HG02970 (cell line): ENCODE results near the gene CAV1.

Experiments used
- ATAC-seq: cut with Tn5 transposase; IDR thresholded peaks from one replicate; pipeline ENCODE4 v1.9.1; 2021; ENCODE audit warnings: mild to moderate bottlenecking, moderate library complexity, moderate number of reproducible peaks; ENCODE audit not compliant: unreplicated experiment, low FRiP score

The CAV1 gene

DNA sequence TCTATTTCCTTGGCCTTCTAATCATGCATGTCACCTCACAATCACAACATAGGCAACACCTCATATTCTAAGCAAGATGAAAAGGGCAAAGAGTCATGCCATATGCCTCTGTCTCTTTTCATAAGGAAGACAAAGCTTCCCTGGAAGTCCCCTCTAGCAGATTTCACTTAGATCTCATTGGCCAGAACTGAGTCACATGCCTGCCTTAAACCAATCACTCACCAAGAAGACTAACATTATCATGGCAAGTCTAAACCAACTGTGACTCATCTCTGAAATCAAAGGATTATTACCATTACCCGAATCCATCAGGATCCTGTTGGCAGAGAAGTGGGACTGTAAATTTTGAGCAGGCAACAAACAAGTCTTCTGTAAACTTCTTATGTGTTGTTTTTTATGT, 27.8 kb downstream of the CAV1 start:
- ATAC-seq, result no peak

DNA sequence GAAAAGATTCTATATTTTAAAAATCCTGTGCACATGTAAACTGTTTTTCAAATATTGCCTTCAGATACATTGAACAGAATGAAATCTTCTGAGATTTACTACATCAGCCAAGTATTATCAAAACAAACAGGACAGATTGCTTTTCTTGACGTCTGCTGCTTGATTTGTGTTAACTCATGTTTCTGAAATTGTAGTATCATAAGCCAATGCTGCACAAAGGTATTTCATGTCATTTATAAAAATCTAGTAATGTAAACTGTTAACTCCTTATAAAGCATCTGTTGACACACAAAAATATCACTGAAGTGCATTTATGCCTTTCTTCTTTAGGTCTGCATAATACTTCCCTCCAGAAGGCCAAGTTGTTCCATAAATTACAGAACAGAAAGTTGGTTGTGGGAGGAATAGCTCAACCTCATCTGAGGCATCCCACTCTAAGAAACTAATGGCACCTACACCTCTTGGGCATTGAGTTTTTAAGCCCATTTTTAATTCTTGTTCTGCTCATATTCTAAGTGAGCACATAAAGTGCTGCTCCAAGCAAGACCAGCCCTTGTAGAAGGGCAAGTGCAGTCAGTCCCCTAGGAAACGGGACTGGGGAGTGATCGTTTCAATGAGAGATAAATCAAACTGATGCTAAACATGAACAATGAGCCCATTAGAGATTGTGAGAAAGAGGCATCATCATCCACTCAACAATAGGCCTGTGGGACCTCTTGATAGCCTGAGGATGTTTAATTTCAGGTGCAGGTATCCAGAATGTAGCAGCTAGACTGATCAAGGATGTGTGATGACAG, 28.5 kb downstream of the CAV1 start:
- ATAC-seq, result no peak

DNA sequence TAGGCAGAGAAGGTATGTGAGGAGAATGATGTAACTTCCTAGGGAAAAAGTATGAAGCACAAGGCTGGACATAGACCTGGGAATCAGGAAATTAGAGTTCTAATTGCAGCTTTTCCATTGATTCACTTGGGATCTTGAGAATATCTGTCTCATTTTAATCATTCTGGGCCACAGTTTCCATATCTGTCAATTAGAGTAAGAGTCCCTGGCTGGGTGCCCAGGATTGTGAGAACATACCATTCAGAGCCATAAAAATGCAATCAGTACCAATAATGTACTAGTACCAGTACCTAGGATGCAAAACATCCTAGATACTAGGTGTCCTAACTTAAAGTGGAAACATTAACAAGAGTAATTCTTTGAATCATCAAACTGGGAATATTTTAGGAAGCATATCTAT, 29.6 kb downstream of the CAV1 start:
- no peak for ATAC-seq

DNA sequence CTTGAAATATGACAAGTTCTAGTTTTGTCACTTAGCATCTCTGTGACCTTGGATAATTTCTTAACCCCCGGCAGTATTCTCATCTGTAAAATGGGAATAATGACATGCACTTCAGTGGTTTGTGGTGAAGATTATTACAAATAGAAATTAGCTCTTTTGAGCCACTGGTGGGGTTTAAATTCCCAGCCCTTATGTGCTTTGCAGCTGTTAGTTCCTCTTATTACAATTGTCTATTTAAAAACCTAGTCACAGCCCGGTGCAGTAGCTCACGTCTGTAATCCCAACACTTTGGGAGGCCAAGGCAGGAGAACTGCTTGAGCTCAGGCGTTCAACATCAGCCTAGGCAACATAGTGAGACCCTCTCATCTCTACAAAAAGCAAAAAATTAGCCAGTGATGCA, 30.1 kb downstream of the CAV1 start:
- no peak for ATAC-seq

DNA sequence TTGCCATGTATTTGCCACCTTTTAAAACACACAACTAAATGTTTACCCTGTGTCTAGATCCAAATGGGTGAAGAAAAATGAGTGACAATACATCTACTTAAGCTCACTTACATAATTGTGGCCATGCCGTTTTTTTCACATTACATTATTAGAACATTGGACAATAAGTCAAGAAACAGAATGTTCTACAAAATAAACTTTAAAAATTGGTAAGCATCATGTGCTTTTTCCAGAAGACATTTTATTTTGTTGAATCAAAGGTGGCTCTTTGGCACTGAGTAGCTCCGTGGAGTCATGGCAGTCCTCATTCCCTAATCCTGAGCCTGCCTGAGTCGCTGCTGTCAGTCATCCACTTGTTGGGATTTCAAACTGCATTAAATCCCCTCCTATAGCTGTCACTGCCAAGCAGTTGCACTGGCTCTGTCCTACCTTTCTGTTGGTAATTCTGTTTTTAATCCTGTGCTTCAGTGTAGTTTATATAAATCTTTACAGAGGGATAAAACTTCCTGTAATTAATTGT, 32.3 kb downstream of the CAV1 start:
- ATAC-seq, result no peak

DNA sequence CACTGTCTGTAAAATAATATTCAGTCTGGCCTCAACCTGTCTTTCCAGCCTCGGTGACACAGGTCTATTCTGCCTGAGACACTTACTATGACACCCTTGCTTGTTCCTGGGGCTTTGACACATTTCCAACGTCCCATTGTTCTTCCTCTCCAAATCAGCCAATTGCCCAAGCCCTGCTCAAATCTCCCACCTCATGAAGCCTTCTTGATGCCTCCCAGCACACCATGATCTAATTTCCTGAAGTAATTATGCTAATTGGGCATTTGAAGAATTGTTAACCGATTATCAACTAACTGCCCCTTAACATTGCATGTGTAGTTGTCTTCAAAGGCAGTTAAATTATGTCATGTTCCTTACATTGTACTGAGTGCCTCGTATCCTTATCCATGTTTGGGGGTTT, 33.1 kb downstream of the CAV1 start:
- no peak for ATAC-seq

DNA sequence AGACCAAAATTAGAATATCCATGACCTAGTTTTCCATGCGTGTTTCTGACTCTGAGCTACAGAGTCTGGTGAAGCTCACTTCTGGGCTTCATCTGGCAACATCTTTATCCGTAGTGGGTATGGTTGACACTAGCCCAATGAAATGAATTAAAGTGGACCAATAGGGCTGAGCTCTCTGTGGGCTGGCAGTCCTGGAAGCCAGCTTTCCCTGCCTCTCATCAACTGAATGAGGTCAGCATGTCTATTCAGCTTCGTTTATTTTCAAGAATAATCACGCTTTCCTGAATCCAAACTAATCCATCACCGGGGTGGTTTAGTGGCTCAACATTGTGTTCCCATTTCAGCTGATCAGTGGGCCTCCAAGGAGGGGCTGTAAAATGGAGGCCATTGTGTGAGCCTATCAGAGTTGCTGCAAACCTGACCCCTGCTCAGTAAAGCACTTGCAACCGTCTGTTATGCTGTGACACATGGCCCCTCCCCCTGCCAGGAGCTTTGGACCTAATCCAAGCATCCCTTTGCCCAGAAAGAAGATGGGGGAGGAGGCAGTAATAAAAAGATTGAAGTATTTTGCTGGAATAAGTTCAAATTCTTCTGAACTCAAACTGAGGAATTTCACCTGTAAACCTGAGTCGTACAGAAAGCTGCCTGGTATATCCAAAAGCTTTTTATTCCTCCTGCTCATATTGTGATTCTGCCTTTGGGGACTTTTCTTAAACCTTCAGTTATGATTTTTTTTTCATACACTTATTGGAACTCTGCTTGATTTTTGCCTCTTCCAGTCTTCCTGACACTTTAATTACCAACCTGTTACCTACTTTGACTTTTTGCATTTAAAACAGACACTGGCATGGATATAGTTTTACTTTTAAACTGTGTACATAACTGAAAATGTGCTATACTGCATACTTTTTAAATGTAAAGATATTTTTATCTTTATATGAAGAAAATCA, 35.5 kb downstream of the CAV1 start:
- no peak for ATAC-seq

DNA sequence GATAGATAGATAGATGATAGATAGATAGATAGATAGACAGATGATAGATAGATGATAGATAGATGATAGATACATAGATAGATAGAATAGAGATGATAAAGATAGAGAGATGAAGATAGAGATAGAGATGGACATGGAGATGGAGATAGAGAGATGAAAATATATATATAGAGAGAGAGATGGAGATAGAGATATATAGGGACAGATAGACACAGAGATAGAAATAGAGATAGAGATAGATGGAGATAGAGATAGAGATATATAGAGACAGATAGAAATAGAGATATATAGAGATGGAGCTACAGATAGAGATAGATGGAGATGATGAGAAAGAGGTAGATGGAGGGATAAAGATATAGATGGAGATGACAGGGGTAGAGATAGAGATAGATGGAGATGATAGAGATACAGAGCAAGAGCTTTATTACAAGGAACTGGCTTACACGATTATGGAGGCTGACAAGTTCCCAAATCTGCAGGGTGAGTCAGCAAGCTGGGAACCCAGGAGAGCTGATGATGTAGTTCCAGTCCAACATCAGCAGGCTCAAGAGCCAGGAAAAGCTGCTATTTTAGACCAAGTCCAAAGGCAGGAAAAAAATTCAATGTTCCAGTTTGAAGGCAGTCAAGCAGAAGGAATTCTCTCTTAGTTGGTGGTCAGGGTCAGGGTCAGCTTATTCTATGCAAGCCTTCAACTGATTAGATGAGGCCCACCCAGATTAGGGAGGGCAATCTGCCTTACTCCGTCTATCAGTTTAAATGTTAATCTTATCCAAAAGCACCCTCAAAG, 37.1 kb downstream of the CAV1 start:
- no peak for ATAC-seq

DNA sequence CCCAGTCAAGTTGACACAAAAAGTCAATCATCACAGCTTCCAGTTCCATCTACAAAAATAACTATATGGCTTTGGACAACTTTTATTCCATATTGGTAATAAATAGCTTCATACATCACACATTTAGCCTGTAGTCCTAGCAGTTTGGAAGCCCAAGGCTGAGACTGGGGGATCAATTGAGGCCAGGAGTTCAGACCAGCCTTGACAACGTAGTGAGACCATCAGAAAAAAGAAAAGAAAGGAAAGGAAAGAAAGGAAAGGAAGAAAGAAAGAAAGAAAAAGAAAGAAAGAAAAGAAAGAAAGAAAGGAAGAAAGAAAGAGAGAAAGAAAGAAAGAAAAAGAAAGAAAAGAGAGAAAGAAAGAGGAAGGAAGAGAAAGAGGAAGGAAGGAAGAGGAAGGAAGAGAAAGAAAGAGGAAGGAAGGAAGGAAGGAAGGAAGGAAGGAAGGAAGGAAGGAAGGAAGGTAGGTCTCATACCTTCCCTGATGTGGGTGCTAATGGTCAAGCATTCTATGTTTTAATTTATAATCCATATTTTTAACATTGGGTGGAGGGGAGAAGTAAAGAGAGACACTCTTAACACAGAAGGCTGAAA, 37.8 kb downstream of the CAV1 start:
- ATAC-seq, result no peak

DNA sequence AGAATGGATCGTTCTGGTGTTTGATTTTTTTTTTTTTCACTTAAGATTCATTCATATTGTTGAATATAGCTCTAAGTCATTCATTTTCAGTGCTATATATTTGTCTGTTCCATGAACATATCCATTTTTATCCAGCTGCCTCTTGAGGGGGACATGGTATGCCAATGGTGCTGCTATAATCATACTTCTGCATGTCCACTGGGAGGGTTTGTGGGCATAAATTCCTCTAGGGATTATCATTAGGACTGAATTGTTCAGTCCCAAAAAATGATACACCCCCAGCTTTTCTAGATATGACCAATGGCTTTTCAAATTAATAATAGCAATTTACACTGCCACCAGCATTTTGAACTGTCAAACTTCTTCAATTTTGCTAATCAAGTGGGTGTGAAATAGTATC, 41.1 kb downstream of the CAV1 start:
- no peak for ATAC-seq

DNA sequence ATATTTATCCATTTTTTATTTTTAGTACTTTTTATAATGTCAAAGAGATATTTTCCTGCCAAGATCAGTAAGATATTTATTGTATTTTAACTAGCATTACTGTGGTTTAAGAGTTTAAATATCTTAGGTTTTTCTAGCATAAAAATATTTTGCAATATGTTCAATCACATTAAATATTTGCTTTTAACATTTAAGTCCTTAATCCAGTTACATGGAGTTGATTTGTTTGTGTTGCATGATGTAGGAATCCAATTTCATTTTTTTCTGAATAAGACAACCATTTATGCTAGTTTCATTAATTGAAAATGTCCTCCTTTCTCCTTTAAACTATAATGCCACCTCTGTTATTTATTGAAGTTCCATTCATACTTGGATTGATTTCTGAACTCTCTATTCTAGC, 41.8 kb downstream of the CAV1 start:
- no peak for ATAC-seq

DNA sequence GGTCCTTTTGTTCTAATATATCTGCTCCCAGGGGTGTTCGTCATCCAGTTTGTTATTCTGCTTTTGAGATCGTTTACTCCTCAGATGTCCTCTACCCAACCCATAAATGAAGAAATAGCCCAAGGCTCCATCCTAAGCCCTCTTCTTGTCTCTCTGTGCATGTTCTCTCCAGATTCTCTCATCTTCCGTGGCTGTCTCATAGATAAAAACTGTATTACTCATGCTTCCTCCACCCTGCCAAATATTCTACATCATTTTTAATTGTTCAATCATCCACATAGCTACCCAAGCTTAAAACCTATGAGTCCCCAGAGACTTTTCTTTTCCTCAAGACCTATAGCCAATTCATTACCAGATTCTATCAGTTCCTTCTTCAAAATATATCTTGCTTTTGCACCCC, 44.9 kb downstream of the CAV1 start:
- no peak for ATAC-seq

DNA sequence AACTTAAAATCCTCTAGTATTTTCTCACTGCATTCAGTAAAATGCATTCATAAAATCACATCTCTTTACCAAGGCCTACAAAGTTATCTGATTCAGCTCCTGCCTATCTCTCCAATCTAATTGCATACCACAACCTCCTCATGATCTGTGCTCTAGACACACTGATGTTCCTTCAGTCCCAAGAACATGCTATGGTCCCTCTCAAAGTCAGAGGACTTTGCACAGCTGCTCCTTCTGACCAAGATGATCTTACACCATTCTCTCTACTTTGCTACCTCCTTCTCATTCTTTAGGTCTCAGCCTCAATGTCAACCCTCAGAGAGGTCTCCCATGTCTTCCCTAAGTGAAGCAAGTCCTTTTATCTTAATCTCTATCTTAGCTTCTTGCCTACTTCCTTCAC, 45.5 kb downstream of the CAV1 start:
- no peak for ATAC-seq

DNA sequence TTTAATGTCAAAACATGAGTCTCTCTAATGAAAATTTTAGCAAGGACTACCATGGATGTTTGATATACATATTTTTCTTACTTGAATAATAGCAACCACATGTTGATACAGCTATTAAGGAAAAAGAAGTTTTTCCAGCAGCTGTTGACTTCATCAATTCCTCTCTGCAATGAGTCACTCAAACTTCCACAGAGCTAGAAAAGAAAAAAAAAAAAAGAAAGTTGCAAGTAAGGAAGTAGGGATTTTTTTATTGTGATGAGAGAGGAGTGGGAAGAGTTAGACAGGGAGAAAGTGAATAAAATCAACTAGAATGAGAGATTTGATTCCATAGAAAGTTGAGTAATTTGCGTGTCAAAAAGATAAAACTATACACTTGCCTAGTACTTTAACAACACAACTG, 46.2 kb downstream of the CAV1 start:
- no peak for ATAC-seq

DNA sequence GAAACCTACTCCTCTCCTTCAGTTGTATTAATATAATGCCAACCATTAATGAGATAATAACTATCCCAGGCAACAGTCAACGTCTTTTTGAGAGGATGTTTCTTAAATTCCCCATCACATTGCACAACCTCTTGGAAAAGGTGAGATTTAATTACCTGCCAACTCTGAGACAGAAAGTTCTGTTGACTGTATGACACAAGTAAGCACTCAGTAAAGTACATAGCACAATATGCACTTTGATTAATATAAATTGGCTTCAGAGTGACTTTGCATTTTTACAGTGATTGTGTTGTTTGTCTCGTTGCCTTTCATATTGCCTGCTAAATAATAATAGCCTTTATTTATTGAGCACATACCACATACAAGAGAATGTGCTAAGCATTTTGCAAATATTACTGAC, 46.7 kb downstream of the CAV1 start:
- ATAC-seq, result no peak

DNA sequence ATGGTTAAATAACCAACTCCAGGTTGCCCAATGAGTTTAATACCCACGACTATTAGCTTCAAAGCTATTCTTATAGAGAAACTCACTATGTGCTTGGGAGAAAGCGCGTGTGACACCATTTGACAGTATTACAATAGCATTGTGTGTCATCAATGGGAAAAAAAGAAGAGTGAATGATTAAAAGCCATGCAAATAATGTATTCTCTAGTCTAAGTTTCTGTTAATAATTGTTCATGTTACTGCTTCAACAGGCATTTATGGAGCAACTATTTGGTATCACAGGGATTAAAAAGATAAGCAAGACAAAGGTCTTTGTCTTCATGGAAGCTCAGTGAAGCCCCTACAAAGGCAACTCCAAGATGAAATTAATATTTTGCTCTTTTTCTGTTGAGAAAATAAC, 47.2 kb downstream of the CAV1 start:
- ATAC-seq, result no peak

DNA sequence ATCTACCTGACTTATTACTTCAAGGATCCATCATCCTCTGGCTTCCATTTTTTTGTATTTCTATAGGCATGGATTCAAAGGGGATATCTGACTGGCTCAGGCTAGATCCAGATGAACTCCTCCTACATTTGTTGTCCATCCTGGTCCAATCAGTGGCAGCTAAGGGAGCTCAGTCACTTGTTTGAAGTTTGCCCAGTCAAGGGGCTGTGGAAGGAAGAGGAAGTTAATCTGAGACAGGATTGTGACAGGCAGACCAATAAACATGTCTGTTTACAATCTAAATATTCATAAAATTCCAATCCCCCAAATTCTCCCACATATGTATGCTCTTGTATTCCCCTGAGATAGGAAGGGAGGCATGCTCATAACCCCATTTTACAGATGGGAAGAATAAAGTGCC, 48.7 kb downstream of the CAV1 start:
- no peak for ATAC-seq

DNA sequence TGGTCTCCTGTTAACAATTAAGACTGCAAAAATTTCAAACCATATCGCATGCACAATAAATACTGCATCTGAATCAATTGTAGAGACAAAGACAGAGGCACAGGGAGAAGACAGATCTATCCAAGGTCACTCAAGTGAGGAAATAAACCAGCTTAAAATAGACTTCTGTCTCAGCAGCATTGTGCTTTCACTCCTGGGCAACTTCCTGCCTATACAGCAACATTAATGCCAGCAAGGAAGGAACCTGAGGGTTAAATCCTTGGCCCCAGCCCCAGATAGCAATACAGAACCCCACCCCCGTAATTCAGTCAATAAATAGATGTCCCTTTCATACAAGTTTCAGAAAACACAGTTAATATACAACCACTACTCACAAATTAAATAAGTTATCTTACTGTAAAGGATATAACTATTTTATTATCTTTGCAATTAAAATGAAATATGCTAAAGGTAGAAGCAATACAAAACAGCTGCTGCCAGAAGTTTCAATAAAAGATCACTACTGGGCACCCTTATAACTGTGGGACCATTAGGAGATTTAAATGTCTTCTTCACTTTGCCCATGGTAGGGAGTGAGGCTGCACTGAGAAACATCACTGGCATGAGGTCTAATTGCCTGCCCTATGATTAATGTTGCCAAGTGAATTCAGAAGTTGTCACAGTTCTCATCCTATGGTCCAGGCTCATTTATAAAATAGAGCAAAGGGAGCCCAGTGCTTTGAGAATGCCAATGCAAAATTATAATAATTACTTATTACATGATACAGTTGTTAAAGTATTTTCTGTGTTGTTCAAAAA, 49.4 kb downstream of the CAV1 start:
- no peak for ATAC-seq

DNA sequence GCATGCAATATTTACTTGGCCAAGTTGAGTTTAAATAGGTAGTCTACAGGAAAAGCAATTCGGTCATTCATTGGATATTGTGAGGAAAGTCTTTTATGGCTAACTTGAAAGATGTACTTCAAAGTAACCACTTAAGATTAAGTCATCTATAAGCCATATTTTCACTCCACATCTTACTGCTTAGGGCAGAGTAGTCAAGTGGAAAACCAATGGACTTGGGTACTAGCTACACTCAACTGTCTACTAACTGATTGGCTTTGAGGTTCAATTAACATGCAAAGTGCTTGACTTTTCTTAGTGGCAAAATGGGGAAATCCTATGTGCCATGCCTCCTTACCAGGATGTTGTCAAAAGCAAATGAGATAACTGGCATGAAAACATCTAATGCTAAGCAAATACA, 51.0 kb downstream of the CAV1 start:
- no peak for ATAC-seq
